Measurements from ENCODE around the gene ADSS2.

Gene ADSS2

GRCh38 chr1:244456586-244456985 is 4.9 kb upstream of the ADSS2 start:
- no peak for DNase-seq (ENCODE audit: low read depth in 1 of 2, low spot score in 1 of 2)
- TF ChIP-seq SPI1 (IDR thresholded peaks at IDR 0.05; ENCODE audit: borderline replicate concordance, low read depth) (no peak), CTCF (IDR thresholded peaks at IDR 0.05; ENCODE audit: insufficient read depth, low read length) (no peak), REST (IDR thresholded peaks at IDR 0.05; ENCODE audit: insufficient replicate concordance, low read depth) (no peak), POLR2AphosphoS5 (IDR thresholded peaks at IDR 0.05; ENCODE audit: low read depth) (no peak), GABPA (IDR thresholded peaks at IDR 0.05; ENCODE audit: low read depth) (no peak)
- Histone ChIP-seq H3K27ac (replicated peaks) (no peak overlapping the region), H3K27me3 (ENCODE audit: insufficient read depth, poor library complexity, severe bottlenecking) (no peaks in the 10 kb centered on the region), H3K4me3 (replicated peaks; ENCODE audit: insufficient read depth, low read length) (no peak overlapping the region)

GRCh38 chr1:244454412-244454811 is 2.7 kb upstream of the ADSS2 start:
- DNase-seq (ENCODE audit: low read depth in 1 of 2, low spot score in 1 of 2): no peak
- TF ChIP-seq POLR2AphosphoS5 (IDR thresholded peaks at IDR 0.05; ENCODE audit: low read depth) (no peak), SPI1 (IDR thresholded peaks at IDR 0.05; ENCODE audit: borderline replicate concordance, low read depth) (no peak), GABPA (IDR thresholded peaks at IDR 0.05; ENCODE audit: low read depth) (no peak), REST (IDR thresholded peaks at IDR 0.05; ENCODE audit: insufficient replicate concordance, low read depth) (no peak), CTCF (IDR thresholded peaks at IDR 0.05; ENCODE audit: insufficient read depth, low read length) (no peak)
- Histone ChIP-seq H3K4me3 (replicated peaks; ENCODE audit: insufficient read depth, low read length) (no peak overlapping the region), H3K27ac (replicated peaks) (no peak overlapping the region), H3K27me3 (ENCODE audit: insufficient read depth, poor library complexity, severe bottlenecking) (no peaks in the 10 kb centered on the region)

- peak; percentile 97 to 98 for DNase-seq (ENCODE audit: low read depth in 1 of 2, low spot score in 1 of 2)
- Histone ChIP-seq H3K27ac (replicated peaks) (peak overlapping the region; percentile 95), H3K4me3 (replicated peaks; ENCODE audit: insufficient read depth, low read length) (peak overlapping the region; percentile 73), H3K27me3 (ENCODE audit: insufficient read depth, poor library complexity, severe bottlenecking) (no peaks in the 10 kb centered on the region)
- 0 out of 2 replicates have a peak, but pooled peaks have one; percentile 16 for TF ChIP-seq GABPA (IDR thresholded peaks at IDR 0.05; ENCODE audit: low read depth)
- peak; percentile 40; the same call in 1 of the 2 replicates for TF ChIP-seq SPI1 (IDR thresholded peaks at IDR 0.05; ENCODE audit: borderline replicate concordance, low read depth)
- no peak for TF ChIP-seq POLR2AphosphoS5 (IDR thresholded peaks at IDR 0.05; ENCODE audit: low read depth)
- no peak for TF ChIP-seq REST (IDR thresholded peaks at IDR 0.05; ENCODE audit: insufficient replicate concordance, low read depth)
- no peak for TF ChIP-seq CTCF (IDR thresholded peaks at IDR 0.05; ENCODE audit: insufficient read depth, low read length)
Measured at GRCh38 chr1:244451951-244452795, 464 bp upstream of the ADSS2 start.
